HG03460 (cell line): ENCODE data around the gene SSTR1.

Source experiments
- ATAC-seq: cut with Tn5 transposase; IDR thresholded peaks from one replicate; pipeline ENCODE4 v1.9.1; 2021; ENCODE audit not compliant: unreplicated experiment

SSTR1 gene

DNA sequence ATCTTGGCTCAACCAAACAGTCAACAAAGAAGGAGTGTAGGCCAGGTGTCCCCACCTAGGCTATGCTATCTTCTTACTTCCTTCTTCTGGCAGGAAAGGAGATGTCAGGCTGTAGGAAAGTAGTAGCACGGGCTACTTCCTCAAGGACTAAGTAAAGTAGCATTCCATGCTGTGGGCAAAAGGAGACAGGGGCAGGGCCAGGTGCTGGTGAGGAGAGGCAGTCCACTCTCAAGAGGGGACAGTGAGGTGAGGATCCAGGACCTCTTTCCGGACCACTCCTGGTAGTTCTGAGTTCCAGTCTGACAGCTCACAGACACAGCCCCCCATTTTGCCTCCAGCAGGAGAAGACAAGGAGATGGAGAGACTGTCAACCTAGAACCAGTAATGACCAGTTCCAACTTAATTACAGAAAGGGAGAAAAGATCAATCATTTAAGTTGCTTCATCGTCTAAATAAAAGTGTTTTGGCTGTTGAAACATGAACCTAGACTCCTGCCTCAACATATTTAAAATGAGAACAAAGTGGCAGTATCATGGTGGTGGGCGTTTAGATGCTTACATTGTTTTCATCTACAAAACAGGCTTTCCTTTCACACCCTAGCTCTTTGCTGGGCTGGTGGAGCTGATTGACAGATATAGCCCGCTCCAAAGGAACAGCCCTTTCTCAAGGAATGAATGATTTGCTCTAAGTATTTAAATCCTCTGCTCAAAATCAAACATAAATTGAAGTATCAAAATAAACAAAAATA is 5.1 kb upstream of the SSTR1 start:
- no peak for ATAC-seq

- ATAC-seq, result no peak
Observed at GRCh38 chr14:38203929-38204718, 3.6 kb upstream of the SSTR1 start.

DNA sequence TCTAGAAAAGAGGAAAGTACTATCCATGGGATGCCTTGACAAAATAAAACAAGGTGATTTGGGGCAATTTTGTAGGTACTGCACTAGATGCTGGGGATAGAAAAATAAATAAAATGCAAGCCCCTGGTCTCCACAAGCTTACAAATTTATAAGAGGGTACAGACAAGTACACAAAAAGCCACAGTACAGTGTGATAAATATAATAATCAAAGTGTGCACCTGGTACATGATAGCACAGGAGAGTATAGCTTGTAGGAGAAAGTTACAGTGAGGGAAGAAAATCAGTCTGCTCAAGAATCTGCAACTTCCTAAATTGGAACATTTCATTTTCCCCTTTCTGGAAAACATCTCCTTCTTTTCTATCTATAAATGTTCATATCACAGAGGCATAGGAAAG is 3.0 kb upstream of the SSTR1 start:
- ATAC-seq, result no peak

- no peak for ATAC-seq
Observed at GRCh38 chr14:38205119-38205813, 2.4 kb upstream of the SSTR1 start.

GRCh38 chr14:38205949-38206665 is 1.6 kb upstream of the SSTR1 start:
- no peak for ATAC-seq

- ATAC-seq, result no peak
Observed at GRCh38 chr14:38206689-38207376, 871 bp upstream of the SSTR1 start.

DNA sequence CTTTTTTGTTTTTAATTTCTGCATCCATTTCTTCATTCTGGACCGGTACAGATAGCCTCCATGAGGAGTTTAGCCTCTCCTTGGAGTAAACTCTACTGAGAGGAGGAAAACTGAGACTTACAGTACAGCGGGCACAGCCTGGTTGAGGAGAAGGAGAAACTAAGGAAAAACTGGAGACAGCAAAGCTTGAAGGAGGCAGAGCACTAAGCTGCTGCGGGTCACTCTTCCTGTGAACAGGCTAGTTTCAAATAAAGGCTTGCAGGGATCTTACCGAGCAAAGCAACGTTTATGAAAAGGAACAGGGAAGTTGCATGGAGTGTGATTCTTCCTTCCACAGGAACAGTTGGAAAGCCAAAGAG is 348 bp upstream of the SSTR1 start:
- ATAC-seq, result no peak

- no peak for ATAC-seq
Observed at GRCh38 chr14:38208618-38209562, 1.2 kb downstream of the SSTR1 start.

GRCh38 chr14:38209572-38210557 is 2.2 kb downstream of the SSTR1 start:
- ATAC-seq, result no peak

DNA sequence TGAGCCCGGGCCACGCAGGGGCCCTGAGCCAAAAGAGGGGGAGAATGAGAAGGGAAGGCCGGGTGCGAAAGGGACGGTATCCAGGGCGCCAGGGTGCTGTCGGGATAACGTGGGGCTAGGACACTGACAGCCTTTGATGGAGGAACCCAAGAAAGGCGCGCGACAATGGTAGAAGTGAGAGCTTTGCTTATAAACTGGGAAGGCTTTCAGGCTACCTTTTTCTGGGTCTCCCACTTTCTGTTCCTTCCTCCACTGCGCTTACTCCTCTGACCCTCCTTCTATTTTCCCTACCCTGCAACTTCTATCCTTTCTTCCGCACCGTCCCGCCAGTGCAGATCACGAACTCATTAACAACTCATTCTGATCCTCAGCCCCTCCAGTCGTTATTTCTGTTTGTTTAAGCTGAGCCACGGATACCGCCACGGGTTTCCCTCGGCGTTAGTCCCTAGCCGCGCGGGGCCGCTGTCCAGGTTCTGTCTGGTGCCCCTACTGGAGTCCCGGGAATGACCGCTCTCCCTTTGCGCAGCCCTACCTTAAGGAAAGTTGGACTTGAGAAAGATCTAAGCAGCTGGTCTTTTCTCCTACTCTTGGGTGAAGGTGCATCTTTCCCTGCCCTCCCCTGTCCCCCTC is 3.0 kb downstream of the SSTR1 start:
- no peak for ATAC-seq

DNA sequence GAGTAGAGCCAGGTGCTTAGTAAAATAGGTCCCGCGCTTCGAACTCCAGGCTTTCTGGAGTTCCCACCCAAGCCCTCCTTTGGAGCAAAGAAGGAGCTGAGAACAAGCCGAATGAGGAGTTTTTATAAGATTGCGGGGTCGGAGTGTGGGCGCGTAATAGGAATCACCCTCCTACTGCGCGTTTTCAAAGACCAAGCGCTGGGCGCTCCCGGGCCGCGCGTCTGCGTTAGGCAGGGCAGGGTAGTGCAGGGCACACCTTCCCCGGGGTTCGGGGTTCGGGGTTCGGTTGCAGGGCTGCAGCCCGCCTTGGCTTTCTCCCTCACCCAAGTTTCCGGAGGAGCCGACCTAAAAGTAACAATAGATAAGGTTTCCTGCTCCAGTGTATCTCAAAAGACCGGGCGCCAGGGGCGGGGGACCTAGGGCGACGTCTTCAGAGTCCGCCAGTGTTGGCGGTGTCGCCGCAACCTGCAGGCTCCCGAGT is 3.6 kb downstream of the SSTR1 start:
- no peak for ATAC-seq

DNA sequence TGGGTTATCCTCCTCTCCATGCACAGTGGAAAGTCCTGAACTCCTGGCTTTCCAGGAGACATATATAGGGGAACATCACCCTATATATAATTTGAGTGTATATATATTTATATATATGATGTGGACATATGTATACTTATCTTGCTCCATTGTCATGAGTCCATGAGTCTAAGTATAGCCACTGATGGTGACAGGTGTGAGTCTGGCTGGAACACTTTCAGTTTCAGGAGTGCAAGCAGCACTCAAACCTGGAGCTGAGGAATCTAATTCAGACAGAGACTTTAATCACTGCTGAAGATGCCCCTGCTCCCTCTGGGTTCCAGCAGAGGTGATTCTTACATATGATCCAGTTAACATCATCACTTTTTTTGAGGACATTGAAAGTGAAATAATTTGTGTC is 4.4 kb downstream of the SSTR1 start:
- ATAC-seq, result no peak

GRCh38 chr14:38213001-38213400 is 5.3 kb downstream of the SSTR1 start:
- ATAC-seq, result no peak

GRCh38 chr14:38217553-38217952 is 9.8 kb downstream of the SSTR1 start:
- no peak for ATAC-seq

GRCh38 chr14:38221077-38221476 is 13.4 kb downstream of the SSTR1 start:
- ATAC-seq, result no peak

DNA sequence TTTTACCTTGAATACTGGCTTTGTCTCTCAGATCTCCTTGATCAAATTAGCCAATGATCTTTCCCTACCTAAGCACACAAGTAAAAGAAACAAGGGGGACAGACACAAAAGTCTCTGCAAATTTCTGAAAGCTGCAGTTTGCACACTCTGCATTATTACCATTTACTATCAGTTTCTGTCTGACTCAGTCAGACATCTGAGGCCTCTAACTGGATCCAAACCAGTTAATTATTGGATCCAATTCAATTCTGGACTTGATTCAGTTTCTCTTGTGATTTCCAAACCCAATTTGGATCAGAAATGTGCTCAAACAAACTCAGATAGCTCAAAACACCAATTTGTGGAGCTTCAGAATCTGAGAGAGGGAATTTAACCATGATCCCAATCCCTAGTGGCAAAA is 16.6 kb downstream of the SSTR1 start:
- ATAC-seq, result no peak

- ATAC-seq, result no peak
Observed at GRCh38 chr14:38225946-38226345, 18.2 kb downstream of the SSTR1 start.

DNA sequence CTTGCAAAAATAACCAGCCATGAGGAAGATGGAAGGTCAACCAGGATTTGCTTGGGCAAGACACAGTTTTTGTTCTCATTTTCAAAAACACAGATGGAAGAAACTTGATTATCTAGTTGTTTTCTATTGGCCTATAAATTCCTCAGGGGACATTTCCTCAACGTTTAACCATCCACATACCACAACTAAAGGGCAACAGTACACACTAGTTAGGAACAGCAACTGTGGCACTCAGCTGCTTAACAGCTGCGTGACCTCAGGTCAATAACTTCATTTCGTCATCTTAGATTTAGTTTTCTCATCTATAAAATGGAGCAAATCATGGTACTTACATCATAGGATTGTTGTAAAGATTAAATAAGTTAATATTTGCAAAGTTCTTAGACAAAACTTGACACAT is 18.7 kb downstream of the SSTR1 start:
- no peak for ATAC-seq
